Measurements from ENCODE around the gene MCRIP2.

Gene MCRIP2

GRCh38 chr16:641326-642188 lies at the start of gene MCRIP2:
MCRIP2 (plus strand) TSS chr16:641828; CDS start chr16:641992, 164 bp downstream.
- TF ChIP-seq CTCF (conservative IDR thresholded peaks at IDR 0.05; ENCODE audit: low read depth, low read length) = no peak
- H3K4me3 ChIP-seq (ENCODE audit: low read length) = peak within 1 kb of the TSS; percentile 57
- no peak for DNase-seq (ENCODE audit: low read depth)

- no peak for DNase-seq (ENCODE audit: low read depth)
- TF ChIP-seq CTCF (conservative IDR thresholded peaks at IDR 0.05; ENCODE audit: low read depth, low read length) = no peak
- H3K4me3 ChIP-seq (ENCODE audit: low read length) = no peak overlapping the region
Observed at GRCh38 chr16:591892-592517, 49.6 kb upstream of the MCRIP2 start.

GRCh38 chr16:592518-593306 lies 48.9 kb upstream of the MCRIP2 start:
- no peak for TF ChIP-seq CTCF (conservative IDR thresholded peaks at IDR 0.05; ENCODE audit: low read depth, low read length)
- no peak overlapping the region for H3K4me3 ChIP-seq (ENCODE audit: low read length)
- no peak for DNase-seq (ENCODE audit: low read depth)

GRCh38 chr16:593406-593805 lies 48.2 kb upstream of the MCRIP2 start:
- no peak overlapping the region for H3K4me3 ChIP-seq (ENCODE audit: low read length)
- TF ChIP-seq CTCF (conservative IDR thresholded peaks at IDR 0.05; ENCODE audit: low read depth, low read length) = no peak
- DNase-seq (ENCODE audit: low read depth) = no peak

- no peak for TF ChIP-seq CTCF (conservative IDR thresholded peaks at IDR 0.05; ENCODE audit: low read depth, low read length)
- no peak for DNase-seq (ENCODE audit: low read depth)
- H3K4me3 ChIP-seq (ENCODE audit: low read length) = no peak overlapping the region
Observed at GRCh38 chr16:593807-594206, 47.8 kb upstream of the MCRIP2 start.

- no peak for TF ChIP-seq CTCF (conservative IDR thresholded peaks at IDR 0.05; ENCODE audit: low read depth, low read length)
- no peak for DNase-seq (ENCODE audit: low read depth)
- no peak overlapping the region for H3K4me3 ChIP-seq (ENCODE audit: low read length)
Observed at GRCh38 chr16:595094-595528, 46.5 kb upstream of the MCRIP2 start.

All from retinal pigment epithelial cell (primary cell).